Thoracic aorta endothelial cell (primary cell): ENCODE measurements around the gene TEX9. TPM values are rescaled to one million over a fixed set of nuclear protein-coding genes. Genes with fewer than 3 reads are reported as not detected.

Source experiments
- total RNA-seq: library from RNA; depleted of rRNA; stranded (reverse); fragments of >200 nt; gene quantifications from 2 replicates; pipeline ENCODE4 v1.2.3, GENCODE V29; 2012

TEX9 gene
- total RNA-seq, result 3.5 and 4.6 TPM in 2 replicates

DNA sequence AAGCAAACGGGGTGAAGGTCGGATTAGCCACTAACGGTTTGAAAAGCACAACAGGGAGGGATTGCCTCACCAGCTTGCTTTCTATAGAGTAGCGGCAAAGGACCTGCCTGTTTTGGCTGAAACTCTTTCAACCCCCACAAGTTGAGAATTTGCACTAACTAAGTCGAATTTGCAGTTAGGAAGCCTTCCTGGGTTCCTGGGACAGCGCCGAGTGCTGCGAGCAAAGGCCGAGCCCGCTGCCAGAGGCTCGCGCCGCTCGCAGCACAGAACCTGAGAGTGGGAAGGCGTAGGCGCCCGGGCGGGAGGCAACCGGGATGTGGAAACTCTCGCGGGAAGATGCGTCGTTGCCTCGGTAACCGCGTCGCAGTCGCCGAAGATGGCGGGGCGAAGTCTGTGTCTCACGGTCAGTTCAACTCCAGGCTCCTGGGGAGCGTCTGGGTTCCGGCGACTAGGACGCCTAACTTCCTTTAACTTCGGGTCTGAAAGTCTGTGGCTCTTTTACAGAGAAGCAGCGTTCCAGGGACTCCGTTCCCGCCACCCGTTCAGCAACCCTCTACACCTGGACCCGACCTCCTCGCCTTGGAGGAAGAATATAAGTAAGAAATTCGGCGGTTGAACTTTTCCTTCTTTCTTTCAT lies at the start of gene TEX9:
Gene TEX9, plus strand, starts transcription at position 352 of the 637 bp plus-strand sequence. Its CDS starts 25 bp downstream, at position 377.

DNA sequence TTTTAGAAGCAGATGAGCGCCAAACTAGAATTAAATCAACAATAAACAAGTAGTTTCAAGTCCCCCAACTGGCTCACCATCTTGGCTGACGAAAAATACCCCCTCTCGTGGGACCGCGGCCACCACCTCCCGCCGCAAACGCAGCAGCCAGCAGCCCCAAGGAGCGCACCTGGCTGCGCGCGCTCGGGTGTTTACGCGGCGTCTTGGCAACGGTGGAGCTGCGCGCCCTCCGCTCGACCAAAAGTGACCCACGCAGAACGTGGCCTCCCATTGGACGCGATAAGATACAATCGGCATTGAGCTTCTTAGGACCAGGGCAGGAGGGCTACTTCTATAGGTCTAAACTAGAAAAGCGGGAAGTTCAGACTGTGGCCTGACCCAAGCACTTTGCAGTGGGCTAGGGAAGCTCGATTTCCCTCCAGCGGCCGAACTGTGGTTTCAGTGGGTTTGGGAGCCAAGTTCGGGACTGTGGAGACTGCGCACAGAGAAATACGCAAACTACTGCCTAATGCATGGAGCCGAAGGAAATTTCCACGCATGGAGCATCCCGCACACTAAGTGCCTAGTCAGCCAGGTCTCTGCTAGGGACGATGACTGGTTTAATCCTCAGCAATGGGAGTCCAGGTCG lies 99.8 kb downstream of the TEX9 start, which contains the start of gene MNS1:
Gene MNS1, minus strand, starts transcription at position 245 of the 628 bp plus-strand sequence. Its CDS starts 165 bp downstream, at position 80.

Other genes with a start within 250 kb of the TEX9 start
- gene RFX7, start 121.5 kb upstream of the TEX9 start, total RNA-seq, result 13.6 and 18.2 TPM in 2 replicates
- gene MNS1, start 99.7 kb downstream of the TEX9 start, total RNA-seq, result 1.4 and 1.6 TPM in 2 replicates